Kidney (tissue), 14 donors: ENCODE measurements around the gene CORO2B. TPM values are rescaled to one million over a fixed set of nuclear protein-coding genes. Genes with fewer than 3 reads are reported as not detected.

Experiments
- DNase-seq, 5 donors: peaks; one replicate each; pipeline ENCODE4 v3.0.0-alpha.2; 2013 to 2020
- FAIRE-seq: peaks from 2 replicates; lab custom pipeline; 2012; peaks lifted over from hg19 to GRCh38; lab: Jason Lieb, UNC
- H3K27ac ChIP-seq, 2 donors: one replicate each; pipeline ENCODE4 v1.7.0; 2013; ENCODE audit warnings: low read depth in 2 of 2, low read length in 2 of 2, inconsistent platforms in 1 of 2
- H3K27me3 ChIP-seq: one replicate; pipeline ENCODE4 v1.7.1; 2013; ENCODE audit warnings: low read length, inconsistent platforms; ENCODE audit not compliant: control insufficient read depth, insufficient read depth
- H3K36me3 ChIP-seq, 3 donors: one replicate each; pipeline versions ENCODE4 v1.7.0 to v1.7.1; 2013; ENCODE audit warnings: low read length in 3 of 3, control low read depth in 1 of 3, inconsistent platforms in 1 of 3; ENCODE audit not compliant: insufficient read depth in 3 of 3, control insufficient read depth in 2 of 3
- H3K4me1 ChIP-seq, 3 donors: one replicate each; pipeline versions ENCODE4 v1.7.0 to v1.7.1; 2013; ENCODE audit warnings: low read length in 3 of 3, inconsistent platforms in 1 of 3, low read depth in 1 of 3; ENCODE audit not compliant: control insufficient read depth in 2 of 3, insufficient read depth in 2 of 3
- H3K4me3 ChIP-seq, 3 donors: one replicate each; pipeline versions ENCODE4 v1.7.0 to v1.8.1; 2013; ENCODE audit warnings: low read length in 3 of 3, control low read depth in 1 of 3, inconsistent platforms in 1 of 3
- H3K9ac ChIP-seq, 3 donors: one replicate each; pipeline versions ENCODE4 v1.7.0 to v1.7.1; 2013; ENCODE audit warnings: low read length in 3 of 3, control low read depth in 1 of 3, inconsistent platforms in 1 of 3
- H3K9me3 ChIP-seq, 3 donors: one replicate each; pipeline versions ENCODE4 v1.7.0 to v1.7.1; 2013; ENCODE audit warnings: low read length in 3 of 3, control low read depth in 1 of 3, inconsistent platforms in 1 of 3; ENCODE audit not compliant: control insufficient read depth in 2 of 3, insufficient read depth in 1 of 3
- CTCF ChIP-seq: IDR thresholded peaks from 3 replicates; pipeline ENCODE4 v1.5.1; 2012; ENCODE audit warnings: mild to moderate bottlenecking, moderate library complexity, borderline replicate concordance; ENCODE audit not compliant: insufficient read depth; ENCODE audit errors: extremely low read depth
- intact Hi-C: fragments of 100-400 bp; cut with DNase I; formaldehyde crosslinking; loops from one replicate; pipeline ENCODE4 v1.11.1; 2022
- polyA plus RNA-seq: library from polyadenylated mRNA; stranded (reverse); fragments of 350-450 nt; fragmentation: Illumina TruSeq; extraction: RNeasy Lipid Tissue Mini Kit (QIAGEN cat#74804); gene quantifications from one replicate; pipeline ENCODE4 v1.2.3, GENCODE V29; 2014; ENCODE audit warnings: low read depth, low replicate concordance; ENCODE audit not compliant: insufficient read depth
- total RNA-seq: library from RNA; stranded (reverse); fragmentation: NEBNext Ultra II Directional; extraction: Animal tissue kit (Norgen Biotek cat#: 25700); gene quantifications from one replicate; pipeline ENCODE4 v1.2.1, GENCODE V29; 2021
- donor health status: control.
- donor health status: control.
- donor health status: control.
- donor health status: control.
- donor health status: control.
- donor health status: DM: yes; HTN: yes; CAD: no.
- donor health status: Normal renal cell carcinoma (clear cell type).

Gene CORO2B
- total and polyA plus RNA-seq, 2 donors from 2014 or later: 7.9 to 9.0 TPM

- Histone ChIP-seq H3K36me3 (no peaks in the 10 kb centered on the region), H3K9me3 (no peaks in the 10 kb centered on the region), H3K4me3 (no peak overlapping the region), H3K9ac (no peak overlapping the region), H3K27me3 (no peaks in the 10 kb centered on the region), H3K27ac (no peak overlapping the region), H3K4me1 (peaks cover 0 to 5% (median 0%) of the 10 kb centered on the region in 3 donors)
- intact Hi-C loops: no loop called here
- DNase-seq (no peak), FAIRE-seq (no peak)
- TF ChIP-seq CTCF: no peak
These were observed 13.8 kb downstream of the CORO2B start for GRCh38 chr15:68592544-68592943.

GRCh38 chr15:68593341-68593740 lies 14.5 kb downstream of the CORO2B start:
- Histone ChIP-seq H3K9me3 (no peaks in the 10 kb centered on the region), H3K4me3 (no peak overlapping the region), H3K4me1 (peaks cover 0 to 5% (median 0%) of the 10 kb centered on the region in 3 donors), H3K27ac (no peak overlapping the region), H3K36me3 (no peaks in the 10 kb centered on the region), H3K27me3 (no peaks in the 10 kb centered on the region), H3K9ac (no peak overlapping the region)
- DNase-seq: no peak
- no peak for FAIRE-seq
- intact Hi-C loops: no loop called here
- TF ChIP-seq CTCF: no peak

DNA sequence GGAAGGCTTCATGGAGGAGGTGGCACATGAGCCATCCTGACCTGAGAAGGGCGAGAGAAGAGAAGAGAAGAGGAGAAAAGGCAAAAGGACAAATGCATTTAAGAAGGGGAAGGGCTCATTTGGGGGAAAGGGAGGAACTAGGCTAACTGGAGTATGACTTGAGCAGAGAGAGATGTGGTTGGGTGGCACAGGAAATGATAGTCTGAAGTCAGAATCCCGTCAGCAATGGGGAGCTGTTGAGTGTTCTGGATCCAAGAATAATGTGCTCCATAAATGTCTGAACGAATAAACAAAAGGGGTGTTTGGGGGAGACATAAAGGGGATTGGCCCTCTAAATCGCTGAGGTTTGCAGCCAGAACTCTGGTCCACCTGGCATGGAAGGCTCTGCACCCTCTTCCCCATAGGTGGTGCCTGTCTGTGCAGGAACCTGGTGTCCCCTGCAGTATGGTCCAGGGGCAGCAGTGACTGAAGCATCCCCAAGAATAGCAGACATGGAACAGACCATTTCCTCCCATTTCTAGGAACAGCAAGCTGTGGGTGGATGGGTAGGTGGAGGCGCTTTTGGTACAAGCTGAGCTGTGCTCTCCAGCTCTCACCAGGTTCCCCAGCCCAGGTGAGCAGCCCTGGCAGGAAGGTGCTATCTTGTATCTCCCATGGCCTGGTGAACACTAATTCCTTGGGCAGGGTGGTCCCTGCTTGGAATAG lies 15.2 kb downstream of the CORO2B start:
- no peak for TF ChIP-seq CTCF

More for the DNA sequence above, 15.2 kb downstream of the CORO2B start:
- Histone ChIP-seq H3K9me3 (no peaks in the 10 kb centered on the region), H3K27me3 (no peaks in the 10 kb centered on the region), H3K4me1 (peaks cover 0 to 6% (median 0%) of the 10 kb centered on the region in 3 donors), H3K4me3 (no peak overlapping the region), H3K36me3 (no peaks in the 10 kb centered on the region), H3K27ac (no peak overlapping the region), H3K9ac (no peak overlapping the region)
- no peak for FAIRE-seq
- no peak for DNase-seq
- intact Hi-C loops: no loop called here
